H1 (cell line): ENCODE results near the gene RNF144A.

ENCODE experiments used
- CBX5 ChIP-seq: fragments of 300-800, 300-1000 bp; sonication (generic); IDR thresholded peaks from 2 replicates; pipeline ENCODE4 v1.7.1; 2016; ENCODE audit warnings: antibody characterized with exemption, low read length, low read depth
- EGR1 ChIP-seq: IDR thresholded peaks from 2 replicates; pipeline ENCODE4 v1.6.1; 2011; ENCODE audit warnings: low read depth, low read length, borderline replicate concordance
- EZH2 ChIP-seq: fragments of 200-600 bp; sonication (generic); IDR thresholded peaks from 2 replicates; pipeline ENCODE4 v1.7.1; 2012; ENCODE audit warnings: low read depth, mild to moderate bottlenecking, moderate library complexity, low read length, inconsistent platforms; ENCODE audit not compliant: severe bottlenecking
- FOSL1 ChIP-seq: IDR thresholded peaks from 2 replicates; pipeline ENCODE4 v1.6.1; 2011; ENCODE audit warnings: mild to moderate bottlenecking, low read depth, low read length, moderate library complexity; ENCODE audit not compliant: insufficient read depth
- KDM1A ChIP-seq: fragments of 200-600, 300-600 bp; sonication (generic); IDR thresholded peaks from 2 replicates; pipeline ENCODE4 v1.7.1; 2016; ENCODE audit warnings: mild to moderate bottlenecking, low read length, borderline replicate concordance
- NRF1 ChIP-seq: IDR thresholded peaks from 2 replicates; pipeline ENCODE4 v1.6.1; 2011; ENCODE audit warnings: mild to moderate bottlenecking, low read depth, low read length, improper control_type of control experiment
- POLR2A ChIP-seq, 2 experiments: IDR thresholded peaks; 1 replicate in 1 of 2; 2 replicates in 1 of 2; pipeline ENCODE4 v1.6.1; 2011; ENCODE audit warnings: low read depth in 2 of 2, low read length in 2 of 2, mild to moderate bottlenecking in 2 of 2; ENCODE audit errors: control extremely low read depth in 1 of 2
- POLR2AphosphoS5 ChIP-seq: IDR thresholded peaks from 2 replicates; pipeline ENCODE4 v1.6.1; 2011; ENCODE audit warnings: low read depth, low read length
- POU5F1 ChIP-seq: IDR thresholded peaks from 2 replicates; pipeline ENCODE4 v1.6.1; 2011; ENCODE audit warnings: low read depth, mild to moderate bottlenecking, low read length, moderate library complexity
- SIN3A ChIP-seq, 2 experiments: IDR thresholded peaks in 1 of 2; conservative IDR thresholded peaks in 1 of 2; 2 replicates each; pipeline ENCODE4 v1.6.1; 2011 to 2012; ENCODE audit warnings: low read length in 2 of 2, improper control_type of control experiment in 1 of 2, low read depth in 1 of 2, mild to moderate bottlenecking in 1 of 2
- SRF ChIP-seq: IDR thresholded peaks from 2 replicates; pipeline ENCODE4 v1.6.1; 2011; ENCODE audit warnings: mild to moderate bottlenecking, low read depth, low read length, moderate library complexity
- TBP ChIP-seq: IDR thresholded peaks from 2 replicates; pipeline ENCODE4 v1.6.1; 2011; ENCODE audit warnings: low read depth, low read length, improper control_type of control experiment
- TF ChIP-seq, protein P1 (sequence below), 3 experiments: IDR thresholded peaks; 1 replicate in 2 of 3; 2 replicates in 1 of 3; pipeline versions ENCODE4 v1.5.1 to v1.6.1; 2011; ENCODE audit warnings: low read length in 3 of 3, mild to moderate bottlenecking in 3 of 3, inconsistent platforms in 2 of 3, low read depth in 1 of 3, moderate library complexity in 1 of 3; ENCODE audit not compliant: insufficient read depth in 1 of 3; ENCODE audit errors: control extremely low read depth in 1 of 3
- TF ChIP-seq, protein P2 (sequence below): IDR thresholded peaks from 2 replicates; pipeline ENCODE4 v1.6.1; 2012; ENCODE audit warnings: low read length, inconsistent platforms

DNA sequence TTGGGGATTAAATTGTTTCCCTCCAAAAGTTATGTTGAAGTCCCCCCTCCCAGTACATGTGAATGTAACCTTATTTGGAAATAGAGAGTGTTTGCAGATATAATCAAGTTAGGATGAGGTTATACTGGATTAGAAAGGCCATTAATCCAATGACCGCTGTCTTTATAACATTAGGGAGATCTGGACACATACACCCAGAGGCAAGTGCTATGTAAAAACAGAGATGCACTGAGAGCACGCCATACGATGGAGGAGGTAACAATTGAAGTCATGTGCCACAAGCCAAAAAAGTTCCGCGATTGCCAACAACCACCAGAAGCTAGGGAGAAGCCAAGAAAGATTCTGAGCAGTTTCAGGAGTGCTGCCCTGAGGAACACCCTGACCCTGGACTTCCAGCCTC is 153.3 kb downstream of the RNF144A start:
- no peak for TF ChIP-seq CBX5
- no peak for TF ChIP-seq EGR1
- no peak for TF ChIP-seq TBP
- TF ChIP-seq, protein P1, sequence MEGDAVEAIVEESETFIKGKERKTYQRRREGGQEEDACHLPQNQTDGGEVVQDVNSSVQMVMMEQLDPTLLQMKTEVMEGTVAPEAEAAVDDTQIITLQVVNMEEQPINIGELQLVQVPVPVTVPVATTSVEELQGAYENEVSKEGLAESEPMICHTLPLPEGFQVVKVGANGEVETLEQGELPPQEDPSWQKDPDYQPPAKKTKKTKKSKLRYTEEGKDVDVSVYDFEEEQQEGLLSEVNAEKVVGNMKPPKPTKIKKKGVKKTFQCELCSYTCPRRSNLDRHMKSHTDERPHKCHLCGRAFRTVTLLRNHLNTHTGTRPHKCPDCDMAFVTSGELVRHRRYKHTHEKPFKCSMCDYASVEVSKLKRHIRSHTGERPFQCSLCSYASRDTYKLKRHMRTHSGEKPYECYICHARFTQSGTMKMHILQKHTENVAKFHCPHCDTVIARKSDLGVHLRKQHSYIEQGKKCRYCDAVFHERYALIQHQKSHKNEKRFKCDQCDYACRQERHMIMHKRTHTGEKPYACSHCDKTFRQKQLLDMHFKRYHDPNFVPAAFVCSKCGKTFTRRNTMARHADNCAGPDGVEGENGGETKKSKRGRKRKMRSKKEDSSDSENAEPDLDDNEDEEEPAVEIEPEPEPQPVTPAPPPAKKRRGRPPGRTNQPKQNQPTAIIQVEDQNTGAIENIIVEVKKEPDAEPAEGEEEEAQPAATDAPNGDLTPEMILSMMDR (IDR thresholded peaks at IDR 0.05; ENCODE audit: control extremely low read depth in 1 of 3, insufficient read depth in 1 of 3, low read depth in 1 of 3, low read length in 3 of 3) = no peak
- TF ChIP-seq FOSL1 = no peak
- TF ChIP-seq EZH2 = no peak
- no peak for TF ChIP-seq SRF
- no peak for TF ChIP-seq NRF1
- no peak for TF ChIP-seq SIN3A (conservative IDR thresholded peaks at IDR 0.05 in 1 of 2, IDR thresholded peaks at IDR 0.05 in 1 of 2; ENCODE audit: low read depth in 1 of 2, low read length in 2 of 2)
- TF ChIP-seq KDM1A = no peak
- TF ChIP-seq POLR2AphosphoS5 = no peak
- TF ChIP-seq POLR2A (IDR thresholded peaks at IDR 0.05; ENCODE audit: control extremely low read depth in 1 of 2, low read depth in 2 of 2, low read length in 2 of 2) = no peak
- no peak for TF ChIP-seq POU5F1
- TF ChIP-seq, protein P2, sequence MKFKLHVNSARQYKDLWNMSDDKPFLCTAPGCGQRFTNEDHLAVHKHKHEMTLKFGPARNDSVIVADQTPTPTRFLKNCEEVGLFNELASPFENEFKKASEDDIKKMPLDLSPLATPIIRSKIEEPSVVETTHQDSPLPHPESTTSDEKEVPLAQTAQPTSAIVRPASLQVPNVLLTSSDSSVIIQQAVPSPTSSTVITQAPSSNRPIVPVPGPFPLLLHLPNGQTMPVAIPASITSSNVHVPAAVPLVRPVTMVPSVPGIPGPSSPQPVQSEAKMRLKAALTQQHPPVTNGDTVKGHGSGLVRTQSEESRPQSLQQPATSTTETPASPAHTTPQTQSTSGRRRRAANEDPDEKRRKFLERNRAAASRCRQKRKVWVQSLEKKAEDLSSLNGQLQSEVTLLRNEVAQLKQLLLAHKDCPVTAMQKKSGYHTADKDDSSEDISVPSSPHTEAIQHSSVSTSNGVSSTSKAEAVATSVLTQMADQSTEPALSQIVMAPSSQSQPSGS = no peak
